Cardiac fibroblast (primary cell): ENCODE measurements around the gene PPFIA1.
"Not testable (repeated sequence)": the region's sequence is repeated elsewhere in the genome, so short reads cannot be mapped to it uniquely, and the experiment has no call there.

ENCODE experiments used
- DNase-seq, 2 donors: peaks; one replicate each; pipeline versions ENCODE4 v3.0.0 to v3.0.0-alpha.2; 2010; ENCODE audit warnings: low read depth in 2 of 2
- H3K4me3 ChIP-seq, 2 donors: replicated peaks in 1 of 2; 1 replicate in 1 of 2; 2 replicates in 1 of 2; pipeline ENCODE4 v1.5.1; 2011; ENCODE audit warnings: low read depth in 2 of 2, low read length in 2 of 2, mild to moderate bottlenecking in 2 of 2, moderate library complexity in 1 of 2
- TF ChIP-seq, protein P1 (sequence below): IDR thresholded peaks from one replicate; pipeline ENCODE4 v1.5.1; 2011; ENCODE audit warnings: low read depth, mild to moderate bottlenecking, low read length, inconsistent platforms

PPFIA1 gene

DNA sequence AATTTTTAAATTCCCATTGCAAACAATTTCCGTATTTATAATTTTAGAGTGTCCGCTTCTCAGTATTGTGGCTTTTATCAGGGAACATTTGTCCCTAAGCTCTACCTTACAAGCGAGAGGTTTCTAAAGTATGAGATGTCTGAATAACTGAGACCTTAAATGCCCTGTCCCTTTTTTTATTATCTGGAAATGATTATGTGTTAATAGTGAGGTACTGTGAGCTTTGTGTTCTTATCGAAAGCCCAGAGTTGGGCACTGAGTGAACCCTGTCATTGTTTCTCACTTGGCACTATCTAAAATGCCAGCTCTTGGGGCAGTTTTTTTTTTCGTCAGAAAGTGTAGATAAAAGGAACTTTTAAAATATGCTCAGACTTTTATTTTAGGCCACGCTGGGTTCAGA is 137.3 kb downstream of the PPFIA1 start:
- TF ChIP-seq, protein P1, sequence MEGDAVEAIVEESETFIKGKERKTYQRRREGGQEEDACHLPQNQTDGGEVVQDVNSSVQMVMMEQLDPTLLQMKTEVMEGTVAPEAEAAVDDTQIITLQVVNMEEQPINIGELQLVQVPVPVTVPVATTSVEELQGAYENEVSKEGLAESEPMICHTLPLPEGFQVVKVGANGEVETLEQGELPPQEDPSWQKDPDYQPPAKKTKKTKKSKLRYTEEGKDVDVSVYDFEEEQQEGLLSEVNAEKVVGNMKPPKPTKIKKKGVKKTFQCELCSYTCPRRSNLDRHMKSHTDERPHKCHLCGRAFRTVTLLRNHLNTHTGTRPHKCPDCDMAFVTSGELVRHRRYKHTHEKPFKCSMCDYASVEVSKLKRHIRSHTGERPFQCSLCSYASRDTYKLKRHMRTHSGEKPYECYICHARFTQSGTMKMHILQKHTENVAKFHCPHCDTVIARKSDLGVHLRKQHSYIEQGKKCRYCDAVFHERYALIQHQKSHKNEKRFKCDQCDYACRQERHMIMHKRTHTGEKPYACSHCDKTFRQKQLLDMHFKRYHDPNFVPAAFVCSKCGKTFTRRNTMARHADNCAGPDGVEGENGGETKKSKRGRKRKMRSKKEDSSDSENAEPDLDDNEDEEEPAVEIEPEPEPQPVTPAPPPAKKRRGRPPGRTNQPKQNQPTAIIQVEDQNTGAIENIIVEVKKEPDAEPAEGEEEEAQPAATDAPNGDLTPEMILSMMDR = no peak
- no peak for DNase-seq
- H3K4me3 ChIP-seq = no peak overlapping the region

DNA sequence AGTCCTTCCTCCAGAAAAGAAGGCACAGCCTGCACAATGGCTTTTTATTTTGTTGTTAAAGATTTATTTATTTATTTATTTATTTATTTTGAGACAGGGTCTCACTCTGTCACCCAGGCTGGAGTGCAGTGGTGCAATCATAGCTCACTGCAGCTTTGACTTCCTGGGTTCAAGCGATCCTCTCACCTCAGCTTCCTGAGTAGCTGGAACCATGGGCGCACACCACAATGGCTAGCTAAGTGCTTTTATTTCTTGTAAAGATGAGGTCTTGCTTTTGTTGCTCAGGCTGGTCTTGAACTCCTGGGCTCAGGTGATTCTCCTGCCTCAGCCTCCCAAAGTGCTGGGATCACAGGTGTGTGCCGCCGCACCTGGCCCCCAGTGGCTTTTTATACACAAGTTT is 137.8 kb downstream of the PPFIA1 start:
- not testable (repeated sequence) for DNase-seq, H3K4me3 ChIP-seq

DNA sequence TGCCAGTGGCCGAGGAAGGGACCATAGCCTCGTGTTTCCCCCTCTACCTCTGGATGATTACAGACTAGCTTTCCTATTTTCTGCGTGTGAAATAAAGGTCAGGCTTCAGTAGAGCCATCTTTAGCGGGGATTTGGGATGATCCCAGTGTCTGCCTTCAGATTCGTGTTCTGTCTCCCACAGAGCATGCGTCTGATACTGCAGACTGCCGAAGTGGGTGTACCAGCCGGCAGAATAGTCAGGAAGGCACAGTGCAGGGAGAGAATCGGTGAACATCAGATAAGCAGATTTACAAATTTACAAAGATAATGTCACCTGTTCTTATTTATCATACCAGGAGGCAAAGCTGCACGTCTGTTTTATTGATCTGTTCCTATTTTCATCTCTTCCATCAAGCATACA is 138.9 kb downstream of the PPFIA1 start:
- no peak overlapping the region for H3K4me3 ChIP-seq
- no peak for DNase-seq
- TF ChIP-seq, protein P1 = no peak

DNA sequence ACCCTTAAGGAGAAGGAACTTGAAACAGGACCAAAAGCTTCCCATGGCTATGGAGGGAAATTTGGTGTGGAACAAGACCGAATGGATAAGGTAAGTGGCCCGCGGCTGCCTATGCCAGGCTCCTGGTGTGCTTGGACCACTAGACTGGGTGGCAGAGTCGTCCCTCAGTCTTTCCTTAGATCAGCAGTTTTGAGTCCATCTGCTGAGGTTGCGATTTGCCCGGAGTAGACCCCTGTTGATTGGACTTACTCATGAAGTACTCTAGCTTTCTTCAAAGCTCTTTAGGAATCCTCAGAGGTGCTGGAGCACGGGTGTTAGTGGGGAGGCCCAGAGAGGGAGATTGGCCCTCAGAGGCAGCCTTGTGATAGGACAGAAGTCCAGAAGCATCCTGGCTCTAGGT is 139.4 kb downstream of the PPFIA1 start:
- DNase-seq = no peak
- TF ChIP-seq, protein P1 = no peak

DNA sequence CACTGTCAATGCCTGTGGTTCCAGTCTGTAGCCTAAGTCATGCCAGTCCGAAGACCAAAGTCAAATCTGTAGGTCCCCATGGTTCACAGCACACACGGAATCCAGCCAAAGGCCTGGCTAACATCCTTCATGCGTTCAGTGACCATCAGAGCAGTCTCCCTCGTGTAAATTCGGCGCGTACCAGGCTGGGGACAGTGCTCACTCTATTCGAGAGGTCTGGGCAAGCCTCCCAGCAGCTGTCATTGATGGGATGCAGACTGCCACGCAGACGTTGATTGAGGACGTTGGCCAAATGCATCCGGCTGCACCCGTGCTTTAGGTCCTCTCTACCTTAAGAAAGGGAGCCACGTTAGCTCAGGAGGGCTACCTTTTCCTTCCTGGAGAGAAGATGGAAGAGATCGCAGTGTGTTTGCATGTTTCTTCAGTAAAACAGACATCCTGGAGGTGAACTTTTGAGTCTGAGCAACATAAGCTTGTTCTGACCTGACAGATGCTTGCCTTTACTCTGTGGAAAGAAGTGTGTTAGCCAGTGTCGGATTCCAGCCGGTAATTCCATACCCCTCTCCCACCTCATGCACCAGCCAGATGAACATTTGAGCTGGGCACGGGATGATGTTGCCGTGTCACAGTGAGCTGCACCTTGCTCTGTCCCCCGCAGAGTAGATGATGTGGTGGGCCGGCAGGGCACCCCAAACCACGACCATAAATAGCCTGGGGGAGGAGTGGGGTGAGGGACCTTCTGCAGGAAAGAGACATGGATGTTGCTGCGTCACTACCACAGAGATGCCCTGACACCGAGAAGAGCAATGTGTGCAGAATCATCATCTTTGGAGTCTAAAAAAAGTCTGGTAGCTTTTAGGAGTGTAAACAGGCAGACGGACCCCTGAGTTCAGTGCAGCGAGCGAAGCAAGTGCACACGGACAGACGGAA is 140.1 kb downstream of the PPFIA1 start:
- no peak for DNase-seq
- TF ChIP-seq, protein P1 = no peak
- H3K4me3 ChIP-seq = no peak overlapping the region

More for the DNA sequence above, 139.4 kb downstream of the PPFIA1 start:
- no peak overlapping the region for H3K4me3 ChIP-seq

DNA sequence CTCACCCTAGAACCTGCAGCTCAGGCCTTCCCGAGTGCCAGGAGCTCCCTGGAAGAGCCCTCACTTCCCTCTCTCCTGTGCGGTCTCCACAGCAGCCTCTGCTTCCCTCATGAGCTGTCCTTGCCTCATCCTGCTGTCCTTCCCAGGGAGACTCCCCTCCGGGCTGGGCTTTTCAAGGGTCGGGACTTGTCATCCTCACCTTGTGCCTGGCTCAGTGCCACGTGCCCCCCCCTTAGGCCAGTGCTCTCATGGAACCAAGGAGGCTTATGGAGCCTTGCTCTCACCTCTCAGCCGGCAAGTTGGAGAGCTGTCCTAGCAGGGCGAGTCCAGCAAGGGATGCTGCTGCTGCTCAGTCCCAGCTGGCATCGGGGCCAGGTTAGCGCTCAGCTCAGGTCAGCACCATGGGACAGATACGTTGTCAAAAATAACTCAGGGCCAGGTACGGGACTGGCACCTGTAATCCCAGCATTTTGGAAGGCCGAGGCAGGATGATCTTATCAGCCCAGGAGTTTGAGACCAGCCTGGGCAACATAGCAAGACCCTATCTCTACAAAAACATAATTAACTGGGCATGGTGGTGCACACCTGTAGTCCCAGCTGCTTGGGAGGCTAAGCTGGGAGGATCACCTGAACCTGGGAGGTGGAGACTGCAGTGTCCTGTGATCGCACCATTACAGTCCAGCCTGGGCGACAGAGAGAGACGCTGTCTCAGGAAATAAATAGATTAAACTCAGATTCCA is 141.4 kb downstream of the PPFIA1 start:
- DNase-seq = no peak
- TF ChIP-seq, protein P1 = no peak
- H3K4me3 ChIP-seq = no peak overlapping the region

DNA sequence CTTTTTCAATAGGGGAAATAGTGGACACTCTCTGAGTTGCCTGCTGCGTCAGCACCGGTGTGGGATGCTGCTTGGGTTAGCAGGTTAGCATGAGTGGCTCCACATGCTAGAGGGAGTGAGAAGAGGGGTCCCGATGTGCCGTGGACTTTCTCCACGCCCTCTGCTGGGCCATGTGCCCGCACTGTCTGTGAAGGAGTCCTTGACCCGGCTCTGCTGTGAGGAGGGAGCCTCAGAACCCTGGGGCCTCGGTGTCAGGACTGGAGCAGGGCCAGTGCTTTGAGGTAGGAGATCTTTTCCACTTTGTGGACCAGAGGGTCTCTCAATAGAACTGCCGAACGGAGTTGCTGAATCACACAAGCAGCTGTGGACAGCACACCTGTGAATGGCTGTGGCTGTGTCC is 142.7 kb downstream of the PPFIA1 start:
- H3K4me3 ChIP-seq = no peak overlapping the region
- DNase-seq = no peak
- TF ChIP-seq, protein P1 = no peak
